ENCODE data around the gene NT5C1A. TPM values are rescaled to one million over a fixed set of nuclear protein-coding genes. Genes with fewer than 3 reads are reported as not detected.

The NT5C1A gene
- total RNA-seq, 1 experiment from 2014 or later: not detected

- POLR2A ChIA-PET (ENCODE audit: low non-redundant PET): no interaction called here
- CTCF ChIA-PET: no interaction called here
- BruUV-seq (replicated peaks): no TSS peak
- Histone ChIP-seq H3K4me1 (ENCODE audit: insufficient read depth, low read length, poor library complexity, severe bottlenecking) (no peaks in the 10 kb centered on the region), H3K9me3 (ENCODE audit: low read depth, low read length, poor library complexity, severe bottlenecking) (no peaks in the 10 kb centered on the region), H3K27ac (ENCODE audit: low read depth, low read length, poor library complexity, severe bottlenecking) (no peak overlapping the region), H3K27me3 (replicated peaks; ENCODE audit: insufficient read depth, low read depth, low read length, poor library complexity) (no peaks in the 10 kb centered on the region), H3K4me3 (ENCODE audit: low read depth, low read length, poor library complexity, severe bottlenecking) (no peak overlapping the region), H3K36me3 (ENCODE audit: insufficient read depth, low read length, poor library complexity, severe bottlenecking) (no peaks in the 10 kb centered on the region)
- intact Hi-C loops (cut with micrococcal nuclease; ENCODE audit: unreplicated experiment): no loop called here
- no peak for DNase-seq (ENCODE audit: low spot score)
- TF ChIP-seq EZH2 (IDR thresholded peaks at IDR 0.05; ENCODE audit: borderline replicate concordance, low read depth, low read length, poor library complexity, severe bottlenecking): no peak
- TF ChIP-seq, protein P1, sequence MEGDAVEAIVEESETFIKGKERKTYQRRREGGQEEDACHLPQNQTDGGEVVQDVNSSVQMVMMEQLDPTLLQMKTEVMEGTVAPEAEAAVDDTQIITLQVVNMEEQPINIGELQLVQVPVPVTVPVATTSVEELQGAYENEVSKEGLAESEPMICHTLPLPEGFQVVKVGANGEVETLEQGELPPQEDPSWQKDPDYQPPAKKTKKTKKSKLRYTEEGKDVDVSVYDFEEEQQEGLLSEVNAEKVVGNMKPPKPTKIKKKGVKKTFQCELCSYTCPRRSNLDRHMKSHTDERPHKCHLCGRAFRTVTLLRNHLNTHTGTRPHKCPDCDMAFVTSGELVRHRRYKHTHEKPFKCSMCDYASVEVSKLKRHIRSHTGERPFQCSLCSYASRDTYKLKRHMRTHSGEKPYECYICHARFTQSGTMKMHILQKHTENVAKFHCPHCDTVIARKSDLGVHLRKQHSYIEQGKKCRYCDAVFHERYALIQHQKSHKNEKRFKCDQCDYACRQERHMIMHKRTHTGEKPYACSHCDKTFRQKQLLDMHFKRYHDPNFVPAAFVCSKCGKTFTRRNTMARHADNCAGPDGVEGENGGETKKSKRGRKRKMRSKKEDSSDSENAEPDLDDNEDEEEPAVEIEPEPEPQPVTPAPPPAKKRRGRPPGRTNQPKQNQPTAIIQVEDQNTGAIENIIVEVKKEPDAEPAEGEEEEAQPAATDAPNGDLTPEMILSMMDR (conservative IDR thresholded peaks at IDR 0.05; ENCODE audit: low read depth, low read length): no peak
Measured at GRCh38 chr1:39625009-39625408, 46.9 kb downstream of the NT5C1A start.

DNA sequence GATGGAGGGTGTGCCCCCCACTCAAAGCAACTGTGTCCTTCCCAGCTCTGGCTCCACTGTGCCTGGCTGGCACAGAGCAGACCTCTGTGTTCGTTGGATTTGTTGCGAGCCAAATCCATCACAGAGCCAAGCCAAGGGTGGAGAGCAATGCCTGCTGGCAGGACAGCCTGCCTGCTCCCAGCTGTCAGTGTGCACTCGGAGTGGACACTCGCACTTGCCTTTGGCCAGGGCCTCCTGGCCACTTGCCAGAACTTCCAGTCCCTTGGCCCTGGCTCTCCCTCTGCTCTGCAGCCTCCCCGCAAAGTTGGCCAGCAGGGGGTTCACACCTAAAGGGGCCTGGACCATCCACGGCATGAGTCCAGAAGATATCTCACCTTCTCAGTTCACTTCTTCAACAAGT is 48.9 kb downstream of the NT5C1A start:
- H3K4me3 ChIP-seq (ENCODE audit: low read depth, low read length, poor library complexity, severe bottlenecking): no peak overlapping the region
- TF ChIP-seq EZH2 (IDR thresholded peaks at IDR 0.05; ENCODE audit: borderline replicate concordance, low read depth, low read length, poor library complexity, severe bottlenecking): no peak
- TF ChIP-seq, protein P1 (conservative IDR thresholded peaks at IDR 0.05; ENCODE audit: low read depth, low read length): no peak
- ChIA-PET POLR2A (ENCODE audit: low non-redundant PET) (no interaction called here), CTCF (no interaction called here)
- H3K36me3 ChIP-seq (ENCODE audit: insufficient read depth, low read length, poor library complexity, severe bottlenecking): no peaks in the 10 kb centered on the region
- H3K27ac ChIP-seq (ENCODE audit: low read depth, low read length, poor library complexity, severe bottlenecking): no peak overlapping the region
- no peaks in the 10 kb centered on the region for H3K27me3 ChIP-seq (replicated peaks; ENCODE audit: insufficient read depth, low read depth, low read length, poor library complexity)
- no TSS peak for BruUV-seq (replicated peaks)
- no peak for DNase-seq (ENCODE audit: low spot score)
- no peaks in the 10 kb centered on the region for H3K4me1 ChIP-seq (ENCODE audit: insufficient read depth, low read length, poor library complexity, severe bottlenecking)
- no peaks in the 10 kb centered on the region for H3K9me3 ChIP-seq (ENCODE audit: low read depth, low read length, poor library complexity, severe bottlenecking)
- intact Hi-C loops (cut with micrococcal nuclease; ENCODE audit: unreplicated experiment): no loop called here

GRCh38 chr1:39622427-39622826 is 49.5 kb downstream of the NT5C1A start:
- Histone ChIP-seq H3K4me3 (ENCODE audit: low read depth, low read length, poor library complexity, severe bottlenecking) (no peak overlapping the region), H3K4me1 (ENCODE audit: insufficient read depth, low read length, poor library complexity, severe bottlenecking) (no peaks in the 10 kb centered on the region), H3K27me3 (replicated peaks; ENCODE audit: insufficient read depth, low read depth, low read length, poor library complexity) (no peaks in the 10 kb centered on the region), H3K27ac (ENCODE audit: low read depth, low read length, poor library complexity, severe bottlenecking) (no peak overlapping the region), H3K36me3 (ENCODE audit: insufficient read depth, low read length, poor library complexity, severe bottlenecking) (no peaks in the 10 kb centered on the region), H3K9me3 (ENCODE audit: low read depth, low read length, poor library complexity, severe bottlenecking) (no peaks in the 10 kb centered on the region)
- POLR2A ChIA-PET (ENCODE audit: low non-redundant PET): no interaction called here
- no peak for DNase-seq (ENCODE audit: low spot score)
- intact Hi-C loops (cut with micrococcal nuclease; ENCODE audit: unreplicated experiment): no loop called here
- TF ChIP-seq EZH2 (IDR thresholded peaks at IDR 0.05; ENCODE audit: borderline replicate concordance, low read depth, low read length, poor library complexity, severe bottlenecking): no peak
- TF ChIP-seq, protein P1 (conservative IDR thresholded peaks at IDR 0.05; ENCODE audit: low read depth, low read length): no peak
- CTCF ChIA-PET: no interaction called here
- no TSS peak for BruUV-seq (replicated peaks)

All from A673 (cell line).